RWPE1 (cell line): ENCODE results near the gene MEMO1.

ENCODE experiments used
- CTCF ChIA-PET: fragments of 350-600 bp; sonication (Branson Sonifier 250); formaldehyde crosslinking; extraction: SDS; loops from one replicate; lab custom pipeline; 2021; lab: Yijun Ruan, JAX
- POLR2A ChIA-PET: fragments of 400-600 bp; formaldehyde crosslinking; extraction: SDS; loops from one replicate; lab custom pipeline; 2020; ENCODE audit warnings: antibody characterized with exemption; ENCODE audit not compliant: low non-redundant PET; lab: Yijun Ruan, JAX
- DNase-seq: peaks from one replicate; pipeline ENCODE4 v3.0.0; 2012; ENCODE audit warnings: low spot score
- H3K27ac ChIP-seq: fragments of 450-650 bp; 2 replicates; pipeline ENCODE4 v1.5.1; 2017
- CTCF ChIP-seq: fragments of 450-650 bp; conservative IDR thresholded peaks from 2 replicates; pipeline ENCODE4 v1.5.1; 2017; ENCODE audit warnings: low read depth, mild to moderate bottlenecking

MEMO1 gene

GRCh38 chr2:31896293-31896692 lies 114.5 kb downstream of the MEMO1 start:
- ChIA-PET CTCF (no interaction called here), POLR2A (no interaction called here)
- H3K27ac ChIP-seq = no peak overlapping the region
- no peak for TF ChIP-seq CTCF
- no peak for DNase-seq

GRCh38 chr2:31894656-31895055 lies 116.2 kb downstream of the MEMO1 start:
- CTCF ChIA-PET = interaction anchor here (0.5 kb wide), 1 partner anchor 202 kb away, joined by 3 read pairs; no protein-coding TSS in a partner anchor
- POLR2A ChIA-PET = no interaction called here

GRCh38 chr2:31893094-31893493 lies 117.7 kb downstream of the MEMO1 start:
- H3K27ac ChIP-seq = no peak overlapping the region
- no peak for TF ChIP-seq CTCF
- ChIA-PET CTCF (interaction anchor here (0.7 kb wide), 1 partner anchor 1310 kb away, joined by 3 read pairs; no protein-coding TSS in a partner anchor), POLR2A (no interaction called here)
- DNase-seq = no peak

More at GRCh38 chr2:31894656-31895055, 116.2 kb downstream of the MEMO1 start:
- DNase-seq = no peak
- TF ChIP-seq CTCF = no peak
- H3K27ac ChIP-seq = no peak overlapping the region

- ChIA-PET CTCF (interaction anchor here (0.6 kb wide), 1 partner anchor 198 kb away, joined by 3 read pairs; no protein-coding TSS in a partner anchor), POLR2A (no interaction called here)
- DNase-seq = no peak
- no peak overlapping the region for H3K27ac ChIP-seq
- TF ChIP-seq CTCF = no peak
These were observed 121.8 kb downstream of the MEMO1 start for GRCh38 chr2:31889044-31889443.

- H3K27ac ChIP-seq = no peak overlapping the region
- ChIA-PET CTCF (interaction anchor here (0.6 kb wide), 1 partner anchor 198 kb away, joined by 3 read pairs; no protein-coding TSS in a partner anchor), POLR2A (no interaction called here)
- TF ChIP-seq CTCF = no peak
- DNase-seq = no peak
These were observed 122.3 kb downstream of the MEMO1 start for GRCh38 chr2:31888550-31888949.

GRCh38 chr2:31886700-31887099 lies 124.1 kb downstream of the MEMO1 start:
- TF ChIP-seq CTCF = no peak
- DNase-seq = no peak
- H3K27ac ChIP-seq = no peak overlapping the region
- POLR2A ChIA-PET = no interaction called here
- CTCF ChIA-PET = interaction anchor here (0.6 to 1.1 kb wide), 4 partner anchors 13 to 603 kb away, joined by 3 to 4 read pairs (median 4); no protein-coding TSS in a partner anchor

GRCh38 chr2:31877008-31877407 lies 133.8 kb downstream of the MEMO1 start:
- CTCF ChIA-PET = no interaction called here
- POLR2A ChIA-PET = no interaction called here
- no peak for DNase-seq
- H3K27ac ChIP-seq = no peak overlapping the region
- TF ChIP-seq CTCF = no peak
